Endodermal cell (in vitro differentiated cells): ENCODE results near the gene COLEC11. TPM values are rescaled to one million over a fixed set of nuclear protein-coding genes. Genes with fewer than 3 reads are reported as not detected.

Experiments used
- DNase-seq: peaks from one replicate; pipeline ENCODE4 v3.0.0-alpha.2; 2017
- H3K27ac ChIP-seq: 2 replicates; pipeline ENCODE4 v1.5.1; 2013; ENCODE audit warnings: mild to moderate bottlenecking, low read depth, low read length, moderate library complexity
- H3K27me3 ChIP-seq: 2 replicates; pipeline ENCODE4 v1.6.1; 2013; ENCODE audit warnings: mild to moderate bottlenecking, low read length, moderate library complexity; ENCODE audit not compliant: insufficient read depth, control insufficient read depth, poor library complexity, severe bottlenecking
- H3K36me3 ChIP-seq: 2 replicates; pipeline ENCODE4 v1.7.0; 2013; ENCODE audit warnings: mild to moderate bottlenecking, low read length, moderate library complexity; ENCODE audit not compliant: control insufficient read depth, insufficient read depth
- H3K4me1 ChIP-seq: one replicate; pipeline ENCODE4 v1.7.0; 2013; ENCODE audit warnings: low read length; ENCODE audit not compliant: control insufficient read depth, insufficient read depth
- H3K4me3 ChIP-seq: 2 replicates; pipeline ENCODE4 v1.5.1; 2013; ENCODE audit warnings: mild to moderate bottlenecking, low read length, moderate library complexity
- H3K9ac ChIP-seq: 2 replicates; pipeline ENCODE4 v1.6.1; 2013; ENCODE audit warnings: mild to moderate bottlenecking, low read length, moderate library complexity; ENCODE audit not compliant: poor library complexity, severe bottlenecking; ENCODE audit errors: extremely low read depth
- H3K9me3 ChIP-seq: 2 replicates; pipeline ENCODE4 v1.6.1; 2013; ENCODE audit warnings: mild to moderate bottlenecking, low read length, moderate library complexity; ENCODE audit not compliant: control insufficient read depth
- H3K27ac Mint-ChIP-seq: 2 replicates; pipeline ENCODE4 v1.8.0; 2020; ENCODE audit warnings: mixed read lengths
- H3K27me3 Mint-ChIP-seq: 2 replicates; pipeline ENCODE4 v1.8.0; 2021; ENCODE audit warnings: mild to moderate bottlenecking, mixed read lengths; ENCODE audit not compliant: insufficient read depth
- H3K36me3 Mint-ChIP-seq: 2 replicates; pipeline ENCODE4 v1.8.0; 2020; ENCODE audit warnings: low read depth, mixed read lengths
- H3K4me1 Mint-ChIP-seq: 2 replicates; pipeline ENCODE4 v1.8.0; 2020; ENCODE audit warnings: mixed read lengths
- H3K4me3 Mint-ChIP-seq: 2 replicates; pipeline ENCODE4 v1.8.0; 2020; ENCODE audit warnings: mild to moderate bottlenecking, moderate library complexity, mixed read lengths
- H3K9me3 Mint-ChIP-seq: 2 replicates; pipeline ENCODE4 v1.8.0; 2020; ENCODE audit warnings: mild to moderate bottlenecking, mixed read lengths
- WGBS, 2 experiments: methylation state at CpG; one replicate each; pipeline versions ENCODE4 v1.1.5 to v1.1.7; 2013; ENCODE audit warnings: missing lambda C conversion rate in 2 of 2, mixed read lengths in 1 of 2; ENCODE audit not compliant: insufficient coverage in 1 of 2, insufficient read length in 1 of 2; 5-methylcytosine and 5-hydroxymethylcytosine counted together
- total RNA-seq, 2 donors: library from RNA; stranded (reverse); fragmentation: NEBNext Ultra II Directional in 1 of 2; extraction: Animal tissue kit (Norgen Biotek cat#: 25700) in 1 of 2; gene quantifications; 2 replicates in 1 of 2; 3 replicates in 1 of 2; pipeline ENCODE4 v1.2.1, GENCODE V29; 2021
- TF ChIP-seq, protein P1 (sequence below): fragments of 200-600 bp; sonication (generic); conservative IDR thresholded peaks from 2 replicates; pipeline ENCODE4 v1.5.0; 2021; ENCODE audit warnings: antibody characterized with exemption, mild to moderate bottlenecking

Gene COLEC11
- total RNA-seq, 2 donors from 2014 or later: 1.1 to 1.5 TPM

- Histone ChIP-seq H3K36me3 (no peaks in the 10 kb centered on the region), H3K27ac (no peak overlapping the region), H3K27me3 (peaks cover 7% of the 10 kb centered on the region), H3K9me3 (no peaks in the 10 kb centered on the region), H3K4me1 (no peaks in the 10 kb centered on the region), H3K4me3 (no peak overlapping the region), H3K9ac (no peak overlapping the region)
- peaks cover 2% of the 10 kb centered on the region for H3K4me1 Mint-ChIP-seq
- no peaks in the 10 kb centered on the region for H3K36me3 Mint-ChIP-seq
- 93 to 96% methylated on average over 18 to 21 of the region's 21 CpGs for WGBS, 2 experiments
- no peak overlapping the region for H3K27ac Mint-ChIP-seq
- no peaks in the 10 kb centered on the region for H3K9me3 Mint-ChIP-seq
- peaks cover 6% of the 10 kb centered on the region for H3K27me3 Mint-ChIP-seq
- no peak overlapping the region for H3K4me3 Mint-ChIP-seq
- TF ChIP-seq, protein P1, sequence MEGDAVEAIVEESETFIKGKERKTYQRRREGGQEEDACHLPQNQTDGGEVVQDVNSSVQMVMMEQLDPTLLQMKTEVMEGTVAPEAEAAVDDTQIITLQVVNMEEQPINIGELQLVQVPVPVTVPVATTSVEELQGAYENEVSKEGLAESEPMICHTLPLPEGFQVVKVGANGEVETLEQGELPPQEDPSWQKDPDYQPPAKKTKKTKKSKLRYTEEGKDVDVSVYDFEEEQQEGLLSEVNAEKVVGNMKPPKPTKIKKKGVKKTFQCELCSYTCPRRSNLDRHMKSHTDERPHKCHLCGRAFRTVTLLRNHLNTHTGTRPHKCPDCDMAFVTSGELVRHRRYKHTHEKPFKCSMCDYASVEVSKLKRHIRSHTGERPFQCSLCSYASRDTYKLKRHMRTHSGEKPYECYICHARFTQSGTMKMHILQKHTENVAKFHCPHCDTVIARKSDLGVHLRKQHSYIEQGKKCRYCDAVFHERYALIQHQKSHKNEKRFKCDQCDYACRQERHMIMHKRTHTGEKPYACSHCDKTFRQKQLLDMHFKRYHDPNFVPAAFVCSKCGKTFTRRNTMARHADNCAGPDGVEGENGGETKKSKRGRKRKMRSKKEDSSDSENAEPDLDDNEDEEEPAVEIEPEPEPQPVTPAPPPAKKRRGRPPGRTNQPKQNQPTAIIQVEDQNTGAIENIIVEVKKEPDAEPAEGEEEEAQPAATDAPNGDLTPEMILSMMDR: no peak
- DNase-seq: no peak
Measured at GRCh38 chr2:3627500-3628100, 32.7 kb downstream of the COLEC11 start.

DNA sequence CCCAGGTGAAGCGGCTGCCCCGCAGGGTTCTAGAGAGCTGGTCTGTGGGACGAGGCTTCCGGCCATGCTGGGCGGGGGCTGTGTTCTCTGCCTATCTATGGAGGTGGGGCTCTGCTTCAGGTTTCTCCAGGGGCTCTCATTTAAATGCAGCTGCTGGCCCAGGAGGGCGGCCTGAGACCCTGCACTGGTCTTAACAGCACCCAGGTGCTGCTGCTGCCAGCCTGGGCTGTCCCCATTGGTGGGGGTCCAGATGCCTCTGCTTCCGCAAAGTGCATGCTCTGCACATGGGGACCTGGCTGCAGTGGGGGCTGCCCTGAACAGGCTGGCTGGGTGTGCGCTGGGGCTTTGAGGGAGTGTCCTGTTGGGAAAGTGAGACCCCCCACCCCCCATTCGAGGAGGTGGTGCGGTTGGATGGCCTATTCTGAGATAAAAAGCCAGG is 33.3 kb downstream of the COLEC11 start:
- peaks cover 11% of the 10 kb centered on the region for H3K27me3 Mint-ChIP-seq
- no peaks in the 10 kb centered on the region for H3K9me3 Mint-ChIP-seq
- TF ChIP-seq, protein P1: no peak
- H3K27ac Mint-ChIP-seq: no peak overlapping the region
- H3K27me3 ChIP-seq: peaks cover 7% of the 10 kb centered on the region
- no peak overlapping the region for H3K27ac ChIP-seq
- no peak overlapping the region for H3K4me3 Mint-ChIP-seq
- peak; percentile 40 for DNase-seq
- H3K4me3 ChIP-seq: no peak overlapping the region
- no peaks in the 10 kb centered on the region for H3K4me1 ChIP-seq
- H3K36me3 ChIP-seq: no peaks in the 10 kb centered on the region
- H3K4me1 Mint-ChIP-seq: peaks cover 2% of the 10 kb centered on the region
- H3K9ac ChIP-seq: no peak overlapping the region
- H3K9me3 ChIP-seq: no peaks in the 10 kb centered on the region
- H3K36me3 Mint-ChIP-seq: no peaks in the 10 kb centered on the region
- 93 to 94% methylated on average over 7 to 10 of the region's 10 CpGs for WGBS, 2 experiments

GRCh38 chr2:3628800-3629199 is 33.9 kb downstream of the COLEC11 start:
- WGBS, 2 experiments: 44 to 51% methylated on average over 11 to 12 of the region's 12 CpGs
- Histone ChIP-seq H3K36me3 (no peaks in the 10 kb centered on the region), H3K27ac (no peak overlapping the region), H3K9me3 (no peaks in the 10 kb centered on the region), H3K9ac (no peak overlapping the region), H3K27me3 (peaks cover 6% of the 10 kb centered on the region), H3K4me1 (no peaks in the 10 kb centered on the region), H3K4me3 (no peak overlapping the region)
- Mint-ChIP-seq H3K36me3 (no peaks in the 10 kb centered on the region), H3K9me3 (no peaks in the 10 kb centered on the region), H3K27me3 (peaks cover 11% of the 10 kb centered on the region), H3K4me3 (no peak overlapping the region), H3K27ac (no peak overlapping the region), H3K4me1 (peaks cover 2% of the 10 kb centered on the region)
- peak; percentile 91 for DNase-seq
- TF ChIP-seq, protein P1: peak; percentile 69
